Measurements from ENCODE around the gene LRBA.
"Not testable (repeated sequence)": the region's sequence is repeated elsewhere in the genome, so short reads cannot be mapped to it uniquely, and the experiment has no call there.

LRBA gene

DNA sequence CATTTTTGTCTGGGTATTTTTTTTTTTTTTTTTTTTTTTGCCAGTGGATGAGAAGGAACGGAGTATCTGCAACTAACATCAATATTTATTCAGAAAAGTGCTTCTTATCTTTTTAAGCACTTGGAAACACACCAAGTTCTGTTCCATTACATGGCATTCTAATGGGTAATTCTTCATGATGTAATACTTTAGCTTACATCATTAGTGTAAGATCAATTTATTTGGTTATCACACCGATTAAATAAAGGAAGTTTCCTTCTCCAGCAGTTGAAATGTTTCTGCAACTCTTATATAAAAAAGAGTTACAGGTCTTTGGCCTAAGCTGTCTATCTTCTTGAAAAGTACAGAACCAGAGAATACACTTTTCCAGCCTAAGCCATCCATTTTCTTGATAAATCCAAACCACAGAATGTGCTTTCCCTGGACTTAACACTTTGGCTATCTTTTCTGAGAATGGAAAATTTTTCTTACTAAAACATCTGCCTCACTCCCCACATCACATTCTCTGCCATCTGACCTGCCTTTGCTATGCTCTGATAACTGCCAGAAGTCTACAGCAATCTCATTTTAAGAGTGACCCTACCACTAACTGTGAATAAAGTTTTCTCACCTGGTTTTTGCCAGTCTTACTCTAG is 625.1 kb downstream of the LRBA start:
- DNase-seq = no peak

DNA sequence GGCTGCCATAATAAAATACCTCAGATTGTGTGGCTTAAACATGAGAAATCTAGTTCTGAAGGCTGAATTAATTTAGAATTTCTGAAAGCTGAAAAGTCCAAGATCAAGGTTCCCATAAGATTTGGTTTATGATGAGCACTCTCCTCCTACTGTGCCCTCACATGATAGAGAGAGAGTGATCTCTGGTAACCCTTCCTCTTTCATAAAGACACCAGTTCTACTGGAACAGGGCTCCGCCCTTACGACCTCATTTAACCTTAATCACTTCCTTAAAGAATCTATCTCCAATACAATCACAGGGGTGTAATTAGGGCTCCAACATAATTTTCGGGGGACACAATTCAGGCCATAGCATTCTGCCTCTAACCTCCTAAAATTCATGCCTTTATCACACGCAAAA is 627.1 kb downstream of the LRBA start:
- no peak for DNase-seq

GRCh38 chr4:150386415-150386814 is 628.7 kb downstream of the LRBA start:
- DNase-seq = not testable (repeated sequence)

GRCh38 chr4:150385606-150386005 is 629.5 kb downstream of the LRBA start:
- DNase-seq = no peak

DNA sequence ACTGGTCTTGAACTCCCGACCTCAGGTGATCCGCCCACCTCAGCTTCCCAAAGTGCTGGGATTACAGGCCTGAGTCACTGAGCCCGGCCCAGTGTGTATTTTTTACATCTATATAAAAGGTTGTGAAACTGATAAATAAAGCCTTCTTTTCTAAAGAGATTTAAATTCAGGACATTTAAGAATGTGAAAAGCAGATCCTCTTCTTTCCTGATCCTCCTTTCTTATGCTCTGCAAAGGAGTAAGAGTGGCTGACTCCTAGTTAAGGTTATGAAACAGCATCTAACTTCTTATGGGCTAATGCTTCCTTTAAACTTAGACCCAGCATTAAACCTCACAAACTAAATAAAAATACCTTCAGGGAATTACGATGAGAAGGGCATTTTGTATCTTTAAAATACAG is 630.8 kb downstream of the LRBA start:
- DNase-seq = no peak

GRCh38 chr4:150382028-150382427 is 633.1 kb downstream of the LRBA start:
- DNase-seq = no peak

DNA sequence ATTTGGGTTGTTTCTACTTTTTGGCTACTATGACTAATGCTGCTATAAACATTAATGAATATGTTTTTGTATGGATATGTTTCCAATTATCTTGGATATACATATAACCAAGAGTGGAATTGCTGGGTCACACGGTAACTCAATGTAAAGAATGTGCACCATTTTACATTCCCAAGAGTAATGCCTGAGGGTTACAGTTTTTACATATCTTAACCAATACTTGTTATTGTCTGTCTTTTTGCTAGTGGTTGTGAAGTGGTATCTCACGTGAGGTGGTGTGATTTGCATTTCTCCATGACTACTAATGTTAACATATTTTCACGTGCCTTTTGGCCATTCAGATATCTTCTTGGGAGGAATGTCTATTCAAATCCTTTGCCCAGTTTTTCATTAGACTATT is 633.5 kb downstream of the LRBA start:
- DNase-seq = no peak

DNA sequence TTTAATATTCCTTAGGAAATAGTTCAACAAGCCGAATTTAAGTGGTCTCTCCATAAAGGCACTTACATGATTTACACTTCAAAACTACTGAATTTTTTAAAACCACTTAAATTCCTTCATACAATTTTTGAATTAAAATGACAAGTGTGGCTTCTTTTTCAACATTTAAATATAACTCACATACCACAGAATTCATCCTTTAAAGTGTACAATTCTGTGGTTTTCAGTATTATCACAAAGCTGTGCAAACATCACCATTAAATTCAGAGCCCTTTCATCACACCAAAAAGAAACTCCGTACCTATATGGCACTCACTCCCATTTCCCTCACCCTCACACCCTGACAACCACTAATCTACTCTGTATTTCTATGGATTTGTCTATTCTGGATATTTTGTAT is 634.0 kb downstream of the LRBA start:
- no peak for DNase-seq

DNA sequence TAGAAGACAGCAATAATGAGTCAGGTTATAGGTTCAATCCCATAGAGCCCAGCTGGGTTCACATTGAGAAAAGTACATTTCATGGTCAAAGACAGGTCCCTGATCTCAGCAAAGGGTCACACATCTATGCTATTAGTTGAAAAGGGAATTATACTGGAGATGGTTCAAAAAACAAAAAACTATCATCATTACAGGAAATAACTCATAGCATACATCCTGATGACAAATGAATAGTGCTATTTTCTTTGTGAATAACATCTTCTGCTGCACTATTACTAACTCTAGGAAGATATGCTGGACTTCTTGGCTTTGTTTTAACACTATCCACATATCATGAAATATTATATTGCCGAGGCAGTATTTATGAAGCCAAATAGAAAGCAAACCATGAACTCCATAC is 635.6 kb downstream of the LRBA start:
- no peak for DNase-seq

GRCh38 chr4:150375025-150375424 is 640.1 kb downstream of the LRBA start:
- DNase-seq = no peak

DNA sequence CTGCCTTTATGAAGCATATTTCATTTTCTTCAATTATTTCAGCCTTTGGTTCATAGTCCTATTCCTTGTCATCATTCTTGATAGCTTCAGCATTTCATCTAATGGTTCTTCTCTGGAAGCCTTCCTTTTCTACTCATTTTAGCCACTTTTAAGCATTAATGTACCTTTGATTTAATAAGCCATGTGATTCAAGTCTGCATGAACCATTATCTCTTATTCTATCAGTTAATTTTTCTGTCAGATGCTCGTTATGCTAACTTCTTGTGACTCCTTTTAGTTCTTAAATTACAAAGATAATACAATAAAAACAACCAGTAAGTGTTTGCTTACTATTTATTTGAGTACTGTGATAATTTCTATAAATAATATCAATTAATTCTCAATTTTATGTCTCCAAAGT is 643.2 kb downstream of the LRBA start:
- DNase-seq = no peak

DNA sequence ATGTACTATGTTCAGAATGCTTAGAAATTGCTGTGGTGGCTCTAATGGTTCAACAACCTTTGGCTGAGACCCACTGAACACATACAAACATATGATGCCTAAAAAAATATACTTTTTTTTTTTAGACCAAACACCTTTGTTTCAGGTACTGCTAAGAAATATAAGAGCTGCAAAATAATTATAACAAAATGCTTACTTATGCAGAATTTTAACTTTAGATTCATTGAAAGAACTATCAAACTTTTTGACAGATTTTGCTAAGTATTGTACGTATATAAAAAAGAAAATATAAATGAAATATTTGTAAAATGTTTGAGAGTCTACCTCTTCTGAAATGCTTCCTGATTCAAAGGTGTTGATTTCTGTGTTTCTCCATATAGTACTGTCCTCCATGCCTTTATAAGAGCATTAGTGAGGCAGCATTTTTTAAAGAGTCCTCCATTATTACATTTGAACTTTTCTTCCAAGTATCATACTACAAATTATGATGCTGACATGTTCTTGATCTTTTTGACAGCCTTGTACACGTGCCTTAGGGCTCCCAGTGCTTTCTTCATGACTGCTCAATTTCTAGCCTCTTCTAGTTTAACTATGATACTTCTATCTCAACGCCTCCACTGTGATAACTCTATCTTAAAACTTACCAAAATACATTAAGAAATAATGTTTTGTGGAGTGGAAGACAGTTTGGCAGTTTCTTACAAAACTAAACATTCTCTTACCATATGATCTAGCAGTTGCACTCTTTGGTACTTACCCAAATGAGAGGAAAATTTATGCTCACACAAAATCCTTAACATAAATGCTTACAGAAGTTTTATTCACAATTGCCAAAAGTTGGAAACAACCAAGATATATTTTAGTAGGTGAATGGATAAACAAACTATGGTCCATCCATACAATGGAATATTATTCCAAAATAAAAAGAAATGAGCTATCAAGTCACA is 645.4 kb downstream of the LRBA start:
- no peak for DNase-seq

DNA sequence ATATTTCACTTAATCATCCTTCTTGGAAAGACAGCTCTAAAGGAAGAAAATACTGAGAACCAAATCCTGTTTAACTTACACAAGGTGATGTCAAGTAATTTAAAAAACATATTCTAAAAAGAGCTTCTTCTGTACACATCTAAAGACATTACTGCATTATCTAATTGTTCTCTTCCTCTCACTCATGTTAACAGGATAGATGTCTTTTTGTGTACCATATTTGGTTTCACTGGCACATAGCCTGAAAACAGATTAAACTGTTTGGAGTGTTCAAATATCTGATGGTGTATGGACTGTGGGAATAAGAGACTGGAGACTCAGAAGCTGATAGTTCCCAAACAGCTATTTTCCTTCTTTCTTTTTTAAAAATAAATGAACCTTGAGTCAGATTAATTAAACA is 646.4 kb downstream of the LRBA start:
- peak; percentile 6 for DNase-seq

DNA sequence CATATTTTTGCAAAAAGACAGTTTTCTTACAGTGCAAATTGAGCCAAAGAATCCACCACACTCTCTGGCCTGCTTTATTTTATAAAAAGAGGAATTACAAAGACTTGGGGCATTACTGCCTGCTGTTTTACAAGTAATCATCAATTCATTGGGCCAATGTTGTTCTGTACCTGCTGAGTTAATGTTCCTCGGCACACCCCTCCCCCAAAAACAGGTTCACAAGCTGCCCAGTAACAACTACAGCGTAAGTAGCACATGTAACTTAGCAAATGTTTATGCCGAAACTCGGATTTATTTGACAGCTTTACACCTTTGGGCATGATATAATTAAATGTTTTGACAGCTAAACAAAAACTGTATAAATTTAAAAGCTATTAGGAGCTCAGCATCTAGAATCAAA is 647.8 kb downstream of the LRBA start:
- no peak for DNase-seq

GRCh38 chr4:150366487-150366999 is 648.5 kb downstream of the LRBA start:
- peak; percentile 74 for DNase-seq

DNA sequence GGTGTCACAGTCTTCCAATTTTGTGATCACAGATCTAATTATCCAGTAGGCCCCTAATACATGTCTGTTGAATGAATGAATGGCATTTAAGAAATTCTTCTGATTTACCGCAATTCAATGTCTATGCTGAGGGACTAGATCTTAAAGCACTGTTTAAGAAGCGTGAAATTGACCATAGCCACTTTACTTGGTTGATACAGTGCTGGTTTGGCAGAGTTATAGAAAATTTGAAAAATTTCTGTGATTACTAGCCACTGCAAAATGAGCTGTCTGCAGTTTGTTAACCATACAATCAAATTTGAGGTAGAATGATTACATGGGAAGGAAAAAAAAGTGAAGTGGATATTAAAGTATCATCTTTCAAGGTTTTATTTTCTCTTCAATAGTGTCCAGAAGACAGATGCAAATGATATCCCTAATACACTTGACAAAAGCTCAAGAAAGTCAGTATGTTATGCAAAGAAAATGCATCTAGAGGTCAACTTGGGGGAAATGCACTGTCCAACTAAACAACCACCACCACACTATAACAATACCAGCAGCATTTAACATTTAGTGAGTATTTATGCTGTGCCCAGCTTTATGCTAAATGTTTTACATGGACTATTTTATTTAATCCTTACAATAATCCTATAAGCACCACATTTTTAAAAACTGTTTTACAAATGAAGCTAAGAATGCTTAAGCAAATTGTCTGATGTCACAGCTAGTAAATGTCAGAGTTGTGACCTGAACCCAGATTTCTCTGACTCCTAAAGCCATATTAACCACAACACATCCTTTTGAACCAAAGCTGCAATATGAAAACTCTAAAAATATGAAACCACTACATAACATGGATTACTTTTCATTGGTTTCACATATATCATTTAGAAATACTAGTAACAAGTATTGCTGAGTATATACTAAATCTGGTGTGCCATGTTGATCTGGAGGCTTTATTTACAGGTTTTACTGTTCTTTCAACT is 651.1 kb downstream of the LRBA start:
- no peak for DNase-seq

DNA sequence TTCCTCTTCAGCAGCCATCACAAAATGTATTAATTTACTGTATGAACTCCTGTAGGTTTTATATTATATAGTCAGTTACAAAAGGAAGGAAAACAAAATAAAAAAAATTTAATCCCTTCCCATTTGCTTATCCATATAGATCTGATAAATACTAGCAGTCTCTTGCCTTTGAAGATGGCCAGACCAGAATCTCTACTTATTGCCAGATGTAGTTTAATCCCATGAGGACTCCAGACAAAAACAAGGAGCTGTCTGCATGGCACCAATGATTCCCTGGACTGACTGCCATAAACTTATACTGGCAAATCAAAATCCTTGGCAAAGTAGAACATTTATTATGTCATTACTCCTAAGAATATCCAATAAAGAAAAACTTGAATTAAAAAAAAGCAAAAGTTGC is 656.4 kb downstream of the LRBA start:
- no peak for DNase-seq

DNA sequence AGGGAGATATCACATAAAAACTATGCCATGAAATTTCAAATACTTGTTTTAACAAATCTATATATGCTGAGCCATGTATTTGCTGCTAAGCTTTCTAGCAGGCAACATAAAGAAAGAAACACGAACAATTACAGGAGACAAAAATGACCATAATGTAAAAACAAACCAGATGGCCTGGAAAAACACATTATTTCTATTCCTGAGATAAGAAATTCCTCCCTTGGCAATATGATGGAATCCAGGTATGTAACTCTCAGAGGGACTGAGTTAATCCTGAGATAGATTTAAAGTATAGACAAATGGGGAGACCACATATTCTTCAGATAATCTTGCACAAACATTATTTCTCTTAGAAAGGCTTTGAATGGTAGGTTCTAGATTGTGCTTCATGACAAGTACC is 657.3 kb downstream of the LRBA start:
- no peak for DNase-seq

GRCh38 chr4:150355858-150356455 is 659.1 kb downstream of the LRBA start:
- no peak for DNase-seq

- no peak for DNase-seq
Measured at GRCh38 chr4:150355418-150355817, 659.7 kb downstream of the LRBA start.

- DNase-seq = no peak
Measured at GRCh38 chr4:150354214-150354796, 660.8 kb downstream of the LRBA start.

GRCh38 chr4:150348079-150348478 is 667.0 kb downstream of the LRBA start:
- DNase-seq = no peak

Measured in NCI-H510A treated with DMSO at 0.1 percent for 48 hours (cell line).